ENCODE data around the gene GPR12.

The GPR12 gene

GRCh38 chr13:26752671-26753070 lies 7.9 kb downstream of the GPR12 start:
- no peak for TF ChIP-seq CTCF (IDR thresholded peaks at IDR 0.05)
- Histone ChIP-seq H2AFZ (no peak overlapping the region), H3K36me3 (ENCODE audit: control insufficient read depth, insufficient read depth, low read length) (no peaks in the 10 kb centered on the region), H3K27me3 (ENCODE audit: control insufficient read depth, insufficient read depth, low read length) (no peaks in the 10 kb centered on the region), H3K9me3 (ENCODE audit: control insufficient read depth, low read length) (no peaks in the 10 kb centered on the region), H3K4me1 (no peaks in the 10 kb centered on the region), H3K27ac (no peak overlapping the region), H3K9ac (no peak overlapping the region), H3K4me2 (ENCODE audit: low read length) (no peak overlapping the region), H3K79me2 (no peaks in the 10 kb centered on the region), H3K4me3 (ENCODE audit: low read depth, low read length) (no peak overlapping the region)

GRCh38 chr13:26749905-26750304 lies 10.7 kb downstream of the GPR12 start:
- Histone ChIP-seq H3K27me3 (ENCODE audit: control insufficient read depth, insufficient read depth, low read length) (no peaks in the 10 kb centered on the region), H3K9ac (no peak overlapping the region), H3K4me2 (ENCODE audit: low read length) (no peak overlapping the region), H3K9me3 (ENCODE audit: control insufficient read depth, low read length) (no peaks in the 10 kb centered on the region), H3K36me3 (ENCODE audit: control insufficient read depth, insufficient read depth, low read length) (no peaks in the 10 kb centered on the region), H3K27ac (no peak overlapping the region), H3K79me2 (no peaks in the 10 kb centered on the region), H3K4me3 (ENCODE audit: low read depth, low read length) (no peak overlapping the region), H2AFZ (no peak overlapping the region), H3K4me1 (no peaks in the 10 kb centered on the region)
- TF ChIP-seq CTCF (IDR thresholded peaks at IDR 0.05) = no peak

GRCh38 chr13:26749285-26749684 lies 11.3 kb downstream of the GPR12 start:
- no peaks in the 10 kb centered on the region for H3K9me3 ChIP-seq (ENCODE audit: control insufficient read depth, low read length)
- no peaks in the 10 kb centered on the region for H3K4me1 ChIP-seq
- H3K9ac ChIP-seq = no peak overlapping the region
- no peak overlapping the region for H3K27ac ChIP-seq
- H3K4me2 ChIP-seq (ENCODE audit: low read length) = no peak overlapping the region
- H3K36me3 ChIP-seq (ENCODE audit: control insufficient read depth, insufficient read depth, low read length) = no peaks in the 10 kb centered on the region
- TF ChIP-seq CTCF (IDR thresholded peaks at IDR 0.05) = no peak
- H3K79me2 ChIP-seq = no peaks in the 10 kb centered on the region
- H3K4me3 ChIP-seq (ENCODE audit: low read depth, low read length) = no peak overlapping the region
- no peaks in the 10 kb centered on the region for H3K27me3 ChIP-seq (ENCODE audit: control insufficient read depth, insufficient read depth, low read length)
- H2AFZ ChIP-seq = no peak overlapping the region

- no peak overlapping the region for H3K9ac ChIP-seq
- H3K4me2 ChIP-seq (ENCODE audit: low read length) = no peak overlapping the region
- H3K27ac ChIP-seq = no peak overlapping the region
- no peaks in the 10 kb centered on the region for H3K79me2 ChIP-seq
- H3K36me3 ChIP-seq (ENCODE audit: control insufficient read depth, insufficient read depth, low read length) = no peaks in the 10 kb centered on the region
- no peaks in the 10 kb centered on the region for H3K9me3 ChIP-seq (ENCODE audit: control insufficient read depth, low read length)
- no peaks in the 10 kb centered on the region for H3K27me3 ChIP-seq (ENCODE audit: control insufficient read depth, insufficient read depth, low read length)
- no peak overlapping the region for H2AFZ ChIP-seq
- no peaks in the 10 kb centered on the region for H3K4me1 ChIP-seq
- no peak overlapping the region for H3K4me3 ChIP-seq (ENCODE audit: low read depth, low read length)
- no peak for TF ChIP-seq CTCF (IDR thresholded peaks at IDR 0.05)
These were observed 12.9 kb downstream of the GPR12 start for GRCh38 chr13:26747706-26748105.

GRCh38 chr13:26743971-26744370 lies 16.6 kb downstream of the GPR12 start:
- Histone ChIP-seq H3K27ac (no peak overlapping the region), H3K4me1 (no peaks in the 10 kb centered on the region), H3K9me3 (ENCODE audit: control insufficient read depth, low read length) (no peaks in the 10 kb centered on the region), H3K4me3 (ENCODE audit: low read depth, low read length) (no peak overlapping the region), H3K4me2 (ENCODE audit: low read length) (no peak overlapping the region), H3K36me3 (ENCODE audit: control insufficient read depth, insufficient read depth, low read length) (no peaks in the 10 kb centered on the region), H3K79me2 (no peaks in the 10 kb centered on the region), H3K27me3 (ENCODE audit: control insufficient read depth, insufficient read depth, low read length) (no peaks in the 10 kb centered on the region), H2AFZ (no peak overlapping the region), H3K9ac (no peak overlapping the region)
- no peak for TF ChIP-seq CTCF (IDR thresholded peaks at IDR 0.05)
